ENCODE measurements around the gene TMEM255B.

DNA sequence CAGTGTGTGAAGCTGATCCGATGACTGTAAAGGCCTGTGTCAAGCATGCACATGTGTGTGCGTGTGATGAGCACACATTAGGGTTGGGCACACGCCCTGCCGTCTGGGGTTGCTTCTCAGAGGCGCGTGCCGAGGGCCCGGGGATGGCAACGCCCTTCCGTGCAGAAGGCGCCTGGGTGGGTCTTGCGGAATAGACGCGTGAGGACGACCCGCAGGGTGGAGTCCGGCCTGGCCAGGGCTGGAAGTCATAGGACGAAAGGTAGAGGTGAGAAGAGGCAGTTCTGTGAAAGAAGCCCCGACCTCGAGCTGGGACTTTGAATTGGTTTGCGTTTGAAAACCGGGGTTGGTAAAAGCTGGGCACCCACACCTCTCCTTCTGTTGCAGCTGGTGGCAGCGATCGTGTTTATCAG, 35.7 kb downstream of the TMEM255B start:
- TF ChIP-seq, protein P1, sequence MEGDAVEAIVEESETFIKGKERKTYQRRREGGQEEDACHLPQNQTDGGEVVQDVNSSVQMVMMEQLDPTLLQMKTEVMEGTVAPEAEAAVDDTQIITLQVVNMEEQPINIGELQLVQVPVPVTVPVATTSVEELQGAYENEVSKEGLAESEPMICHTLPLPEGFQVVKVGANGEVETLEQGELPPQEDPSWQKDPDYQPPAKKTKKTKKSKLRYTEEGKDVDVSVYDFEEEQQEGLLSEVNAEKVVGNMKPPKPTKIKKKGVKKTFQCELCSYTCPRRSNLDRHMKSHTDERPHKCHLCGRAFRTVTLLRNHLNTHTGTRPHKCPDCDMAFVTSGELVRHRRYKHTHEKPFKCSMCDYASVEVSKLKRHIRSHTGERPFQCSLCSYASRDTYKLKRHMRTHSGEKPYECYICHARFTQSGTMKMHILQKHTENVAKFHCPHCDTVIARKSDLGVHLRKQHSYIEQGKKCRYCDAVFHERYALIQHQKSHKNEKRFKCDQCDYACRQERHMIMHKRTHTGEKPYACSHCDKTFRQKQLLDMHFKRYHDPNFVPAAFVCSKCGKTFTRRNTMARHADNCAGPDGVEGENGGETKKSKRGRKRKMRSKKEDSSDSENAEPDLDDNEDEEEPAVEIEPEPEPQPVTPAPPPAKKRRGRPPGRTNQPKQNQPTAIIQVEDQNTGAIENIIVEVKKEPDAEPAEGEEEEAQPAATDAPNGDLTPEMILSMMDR (IDR thresholded peaks at IDR 0.05; ENCODE audit: insufficient read depth, low read depth, low read length) = no peak
- no peak for TF ChIP-seq EZH2 (IDR thresholded peaks at IDR 0.05; ENCODE audit: insufficient read depth, low read length)
